Pons (tissue), 1 donor: ENCODE data around the gene RNF144B.
A peak's percentile ranks its signal among the peaks of the same experiment; 100 is the strongest.
"Not testable (repeated sequence)": the region's sequence is repeated elsewhere in the genome, so short reads cannot be mapped to it uniquely, and the experiment has no call there.

ENCODE experiments used
- DNase-seq: peaks from one replicate; pipeline ENCODE4 v3.0.0-alpha.2; 2016; ENCODE audit warnings: low spot score

Gene RNF144B

GRCh38 chr6:18409602-18410001 lies 22.5 kb downstream of the RNF144B start:
- not testable (repeated sequence) for DNase-seq

GRCh38 chr6:18410412-18410811 lies 23.3 kb downstream of the RNF144B start:
- DNase-seq = no peak

- DNase-seq = peak; percentile 36
Observed at GRCh38 chr6:18412068-18412467, 24.9 kb downstream of the RNF144B start.

- no peak for DNase-seq
Observed at GRCh38 chr6:18412644-18413043, 25.5 kb downstream of the RNF144B start.

- DNase-seq = no peak
Observed at GRCh38 chr6:18413381-18413780, 26.2 kb downstream of the RNF144B start.

- DNase-seq = no peak
Observed at GRCh38 chr6:18414116-18414515, 27.0 kb downstream of the RNF144B start.

GRCh38 chr6:18415207-18415606 lies 28.1 kb downstream of the RNF144B start:
- DNase-seq = no peak

GRCh38 chr6:18415671-18416340 lies 28.7 kb downstream of the RNF144B start:
- no peak for DNase-seq

GRCh38 chr6:18416341-18416679 lies 29.2 kb downstream of the RNF144B start:
- no peak for DNase-seq

GRCh38 chr6:18420328-18420727 lies 33.2 kb downstream of the RNF144B start:
- DNase-seq = no peak

- DNase-seq = peak; percentile 37
Observed at GRCh38 chr6:18422136-18422535, 35.0 kb downstream of the RNF144B start.

- DNase-seq = no peak
Observed at GRCh38 chr6:18423426-18423825, 36.3 kb downstream of the RNF144B start.

- DNase-seq = no peak
Observed at GRCh38 chr6:18424201-18424600, 37.1 kb downstream of the RNF144B start.

GRCh38 chr6:18425218-18425617 lies 38.1 kb downstream of the RNF144B start:
- DNase-seq = no peak

GRCh38 chr6:18427296-18427695 lies 40.1 kb downstream of the RNF144B start:
- DNase-seq = no peak

GRCh38 chr6:18429655-18430297 lies 42.6 kb downstream of the RNF144B start:
- DNase-seq = no peak

GRCh38 chr6:18431581-18431980 lies 44.4 kb downstream of the RNF144B start:
- DNase-seq = no peak

- DNase-seq = no peak
Observed at GRCh38 chr6:18432180-18432579, 45.0 kb downstream of the RNF144B start.

GRCh38 chr6:18432619-18433018 lies 45.5 kb downstream of the RNF144B start:
- DNase-seq = no peak

- no peak for DNase-seq
Observed at GRCh38 chr6:18433059-18433458, 45.9 kb downstream of the RNF144B start.

GRCh38 chr6:18436341-18436740 lies 49.2 kb downstream of the RNF144B start:
- DNase-seq = no peak

GRCh38 chr6:18439581-18439980 lies 52.4 kb downstream of the RNF144B start:
- no peak for DNase-seq

- DNase-seq = no peak
Observed at GRCh38 chr6:18441251-18441979, 54.3 kb downstream of the RNF144B start.
